HEK293T (cell line): Measurements from ENCODE around the gene CCR3.

Source experiments
- CTCF ChIA-PET: fragments of 350-600 bp; formaldehyde crosslinking; extraction: SDS; loops from one replicate; lab custom pipeline; 2021; ENCODE audit warnings: antibody characterized with exemption, inconsistent platforms; lab: Yijun Ruan, JAX
- POLR2A ChIA-PET: fragments of 350-600 bp; formaldehyde crosslinking; extraction: SDS; loops from one replicate; lab custom pipeline; 2020; ENCODE audit warnings: antibody characterized with exemption, inconsistent platforms; lab: Yijun Ruan, JAX
- DNase-seq: peaks from one replicate; pipeline ENCODE4 v3.0.0; 2012; ENCODE audit warnings: mixed read lengths; ENCODE audit errors: extremely low spot score
- ARNT ChIP-seq: fragments of 450-650 bp; IDR thresholded peaks from 2 replicates; pipeline ENCODE4 v1.6.1; 2017; ENCODE audit warnings: mild to moderate bottlenecking
- BHLHE40 ChIP-seq: fragments of 450-650 bp; IDR thresholded peaks from 2 replicates; pipeline ENCODE4 v1.6.1; 2016; ENCODE audit warnings: mild to moderate bottlenecking, moderate library complexity, borderline replicate concordance
- CTBP1 ChIP-seq: fragments of 450-650 bp; IDR thresholded peaks from 2 replicates; pipeline ENCODE4 v1.6.1; 2016; ENCODE audit warnings: borderline replicate concordance
- ELF4 ChIP-seq: fragments of 450-650 bp; IDR thresholded peaks from 2 replicates; pipeline ENCODE4 v1.6.1; 2017; ENCODE audit warnings: antibody characterized with exemption
- FOXA1 ChIP-seq: fragments of 450-650 bp; IDR thresholded peaks from 2 replicates; pipeline ENCODE4 v1.6.1; 2016; ENCODE audit warnings: mild to moderate bottlenecking
- FOXK2 ChIP-seq: fragments of 450-650 bp; IDR thresholded peaks from 2 replicates; pipeline ENCODE4 v1.6.1; 2016; ENCODE audit warnings: mild to moderate bottlenecking
- FOXM1 ChIP-seq: fragments of 450-650 bp; IDR thresholded peaks from 2 replicates; pipeline ENCODE4 v1.6.1; 2017; ENCODE audit warnings: mild to moderate bottlenecking, borderline replicate concordance
- HDGF ChIP-seq: fragments of 450-650 bp; IDR thresholded peaks from 2 replicates; pipeline ENCODE4 v1.6.1; 2017; ENCODE audit warnings: antibody characterized with exemption, borderline replicate concordance
- L3MBTL2 ChIP-seq: fragments of 450-650 bp; conservative IDR thresholded peaks from 2 replicates; pipeline ENCODE4 v1.6.1; 2016; ENCODE audit warnings: mild to moderate bottlenecking
- LEF1 ChIP-seq: fragments of 450-650 bp; IDR thresholded peaks from 2 replicates; pipeline ENCODE4 v1.6.1; 2017; ENCODE audit warnings: mild to moderate bottlenecking, borderline replicate concordance
- NFRKB ChIP-seq: fragments of 450-650 bp; IDR thresholded peaks from 2 replicates; pipeline ENCODE4 v1.6.1; 2016; ENCODE audit warnings: mild to moderate bottlenecking, moderate library complexity
- SP1 ChIP-seq: fragments of 450-650 bp; IDR thresholded peaks from 2 replicates; pipeline ENCODE4 v1.6.1; 2017
- SUZ12 ChIP-seq: fragments of 450-650 bp; IDR thresholded peaks from 2 replicates; pipeline ENCODE4 v1.6.1; 2016; ENCODE audit warnings: mild to moderate bottlenecking
- TARDBP ChIP-seq: fragments of 450-650 bp; IDR thresholded peaks from 2 replicates; pipeline ENCODE4 v1.6.1; 2016
- ZNF384 ChIP-seq: fragments of 450-650 bp; IDR thresholded peaks from 2 replicates; pipeline ENCODE4 v1.6.1; 2016
- TF ChIP-seq, protein P1 (sequence below): fragments of 450-650 bp; IDR thresholded peaks from 2 replicates; pipeline ENCODE4 v1.6.1; 2016

CCR3 gene

DNA sequence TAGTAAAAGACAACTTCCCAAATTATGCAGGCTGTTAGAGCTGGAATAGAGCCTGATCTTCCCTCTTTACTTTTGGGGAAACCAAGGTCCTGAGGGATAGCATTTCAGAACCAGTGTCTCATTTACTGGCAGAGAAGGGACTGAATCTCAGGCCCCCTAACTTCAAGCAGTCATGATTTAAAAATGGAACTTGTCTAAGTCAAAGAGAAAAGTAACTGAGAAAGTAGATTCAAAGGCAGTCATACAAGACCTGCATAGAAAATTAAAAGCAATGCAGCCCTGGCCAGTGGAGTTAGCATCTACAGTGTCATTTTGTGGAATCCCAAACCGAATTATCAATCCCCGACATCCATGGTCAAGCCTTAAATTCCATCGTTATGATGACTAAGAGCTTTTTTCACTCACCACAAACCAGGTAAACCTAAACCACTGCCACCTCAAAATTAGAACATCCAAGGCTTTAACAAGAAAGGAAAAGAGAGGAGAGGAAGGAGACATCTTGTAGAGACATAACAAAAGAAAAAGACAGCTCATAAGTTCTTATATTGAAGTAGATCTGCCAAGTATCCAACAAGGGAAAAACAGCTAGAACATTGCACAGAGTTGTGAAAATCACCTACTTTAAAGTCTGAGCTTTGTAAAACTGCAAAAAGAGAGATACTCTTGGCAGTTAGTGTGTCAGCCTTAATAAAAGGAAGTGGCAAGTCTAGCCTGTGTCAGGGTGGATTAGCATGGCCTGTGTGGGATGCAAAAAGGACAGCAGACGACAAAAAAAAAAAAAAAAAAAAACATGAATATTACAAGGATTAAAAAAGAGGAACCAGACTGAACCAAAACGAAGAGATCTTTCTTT, 57.6 kb downstream of the CCR3 start:
- ChIA-PET CTCF (no interaction called here), POLR2A (no interaction called here)
- TF ChIP-seq FOXA1 (no peak), SP1 (no peak), SUZ12 (no peak), NFRKB (no peak), CTBP1 (no peak)
- no peak for DNase-seq

DNA sequence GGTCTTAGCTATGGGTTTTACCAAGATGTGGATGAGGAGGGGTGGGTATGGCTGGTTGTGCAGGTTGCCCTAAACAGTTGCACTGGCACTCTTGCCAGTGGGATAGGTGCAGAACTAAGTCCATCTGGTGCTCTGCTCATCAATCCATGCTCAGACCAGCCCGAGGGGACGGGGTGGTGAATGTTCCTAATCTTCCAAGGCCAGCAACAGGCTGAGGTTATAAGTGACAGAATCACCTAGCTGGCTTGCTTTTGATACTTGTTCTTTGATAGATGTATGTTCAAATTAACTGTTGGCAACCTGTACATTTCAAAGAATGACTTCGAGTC, 58.2 kb downstream of the CCR3 start:
- ChIA-PET POLR2A (no interaction called here), CTCF (no interaction called here)
- TF ChIP-seq TARDBP (no peak), FOXA1 (no peak), NFRKB (no peak), ZNF384 (no peak), CTBP1 (no peak), L3MBTL2 (no peak), FOXK2 (no peak), ARNT (no peak)
- no peak for DNase-seq

DNA sequence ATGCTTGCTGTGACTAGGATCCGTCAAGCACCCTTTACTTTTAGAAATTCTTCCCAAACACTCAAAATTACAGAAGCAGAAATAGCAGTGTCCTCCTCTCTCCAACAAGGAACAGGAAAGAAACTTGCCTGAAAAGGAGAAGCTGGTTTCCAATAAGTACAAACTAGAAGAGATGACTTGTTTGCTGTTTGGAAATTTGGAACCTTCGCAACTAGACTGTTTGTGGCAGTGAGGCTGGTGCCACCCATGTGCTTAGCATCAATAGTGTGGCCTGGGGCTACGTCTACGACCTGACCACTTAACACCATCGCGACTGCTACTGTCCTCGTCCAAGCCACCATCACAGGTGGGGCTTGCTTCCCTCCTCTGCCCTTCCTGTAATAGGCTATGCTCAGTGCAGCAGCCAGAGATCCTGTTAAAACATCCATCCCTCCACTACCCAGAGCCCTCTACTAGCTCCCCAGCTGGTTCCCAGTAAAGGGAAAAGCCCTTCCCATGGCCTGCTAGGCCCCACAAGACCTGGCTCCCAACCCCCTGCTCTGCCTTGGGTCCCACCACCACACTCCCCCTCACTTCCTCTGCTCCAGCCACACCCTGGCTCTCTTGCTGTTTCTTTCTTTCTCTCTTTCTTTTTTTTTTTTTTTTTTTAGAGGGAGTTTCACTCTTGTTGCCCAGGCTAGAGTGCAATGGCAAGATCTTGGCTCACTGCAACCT, 59.0 kb downstream of the CCR3 start:
- CTCF ChIA-PET, result no interaction called here
- no peak for DNase-seq

DNA sequence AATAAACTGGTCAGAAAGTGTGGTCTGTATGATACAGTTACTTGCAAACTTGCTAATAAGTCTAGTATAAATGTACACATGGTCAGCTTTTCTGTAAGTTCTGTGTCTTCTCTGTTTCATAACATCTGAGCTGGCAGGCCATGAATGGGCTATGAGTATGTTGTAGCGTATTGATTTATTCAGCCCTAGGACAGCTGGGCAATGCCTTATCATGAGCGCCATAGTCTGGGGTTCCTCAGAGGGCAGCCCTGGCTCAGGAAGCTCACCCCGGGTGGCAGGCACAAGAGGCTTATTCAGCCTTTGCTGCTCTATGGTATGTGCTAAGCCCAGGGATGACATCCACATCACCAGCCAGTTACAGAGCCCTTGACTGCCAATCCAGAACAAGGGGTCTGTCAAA, 61.0 kb downstream of the CCR3 start:
- POLR2A ChIA-PET, result no interaction called here
- CTCF ChIA-PET, result no interaction called here
- no peak for DNase-seq
- no peak for TF ChIP-seq FOXM1

More for the DNA sequence above, 59.0 kb downstream of the CCR3 start:
- TF ChIP-seq NFRKB (no peak), TARDBP (no peak), BHLHE40 (no peak), FOXK2 (no peak), HDGF (no peak), ELF4 (no peak), FOXM1 (no peak), FOXA1 (no peak), SP1 (no peak), SUZ12 (no peak), LEF1 (no peak), ARNT (no peak), ZNF384 (no peak), CTBP1 (no peak), L3MBTL2 (no peak)
- TF ChIP-seq, protein P1, sequence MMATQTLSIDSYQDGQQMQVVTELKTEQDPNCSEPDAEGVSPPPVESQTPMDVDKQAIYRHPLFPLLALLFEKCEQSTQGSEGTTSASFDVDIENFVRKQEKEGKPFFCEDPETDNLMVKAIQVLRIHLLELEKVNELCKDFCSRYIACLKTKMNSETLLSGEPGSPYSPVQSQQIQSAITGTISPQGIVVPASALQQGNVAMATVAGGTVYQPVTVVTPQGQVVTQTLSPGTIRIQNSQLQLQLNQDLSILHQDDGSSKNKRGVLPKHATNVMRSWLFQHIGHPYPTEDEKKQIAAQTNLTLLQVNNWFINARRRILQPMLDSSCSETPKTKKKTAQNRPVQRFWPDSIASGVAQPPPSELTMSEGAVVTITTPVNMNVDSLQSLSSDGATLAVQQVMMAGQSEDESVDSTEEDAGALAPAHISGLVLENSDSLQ, result no peak
- POLR2A ChIA-PET, result no interaction called here

DNA sequence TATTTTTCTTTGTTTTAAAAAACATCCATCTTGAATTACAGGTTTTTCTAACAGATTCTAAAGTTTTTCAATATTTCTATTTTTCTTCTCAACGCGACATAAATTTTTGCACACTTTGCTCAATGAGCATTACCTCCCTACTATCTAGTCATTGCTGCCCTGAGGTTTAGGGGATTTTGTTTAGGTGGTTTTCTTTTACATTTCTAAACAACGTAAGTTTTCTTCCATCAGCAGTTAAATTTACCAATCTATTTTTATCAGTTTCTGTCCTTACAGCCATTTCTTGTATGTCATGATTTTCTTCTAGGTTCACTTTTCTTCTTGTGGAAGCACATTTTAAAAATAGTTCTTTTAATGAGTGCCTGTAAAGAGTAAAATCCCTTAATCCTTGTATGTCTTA, 62.5 kb downstream of the CCR3 start:
- ChIA-PET CTCF (no interaction called here), POLR2A (no interaction called here)
- no peak for DNase-seq
- TF ChIP-seq ZNF384 (no peak), SUZ12 (no peak), LEF1 (no peak), ARNT (no peak), NFRKB (no peak), ELF4 (no peak), CTBP1 (no peak), SP1 (no peak), BHLHE40 (no peak), FOXA1 (no peak), FOXM1 (no peak), FOXK2 (no peak), TARDBP (no peak)
- TF ChIP-seq, protein P1, result no peak

DNA sequence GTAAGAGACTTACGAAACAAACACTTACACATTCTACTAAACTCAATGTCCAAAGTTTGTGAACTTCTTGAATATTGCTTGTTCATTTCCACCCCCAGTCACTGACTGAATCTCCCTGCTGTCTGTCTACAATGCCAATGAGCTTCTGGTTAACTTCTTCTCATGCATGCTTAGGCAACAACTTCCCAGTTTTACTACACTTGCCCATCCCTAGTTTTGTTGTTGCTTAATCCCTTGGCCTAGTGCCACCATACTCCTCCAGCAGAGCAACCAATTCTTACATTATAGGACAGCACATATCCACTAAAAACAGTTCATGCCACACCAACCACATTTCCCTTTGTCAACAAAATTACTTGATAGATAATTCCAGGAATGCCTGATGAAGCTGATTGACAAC, 70.7 kb downstream of the CCR3 start:
- no peak for DNase-seq
- no peak for TF ChIP-seq CTBP1
- POLR2A ChIA-PET, result no interaction called here
- CTCF ChIA-PET, result no interaction called here

DNA sequence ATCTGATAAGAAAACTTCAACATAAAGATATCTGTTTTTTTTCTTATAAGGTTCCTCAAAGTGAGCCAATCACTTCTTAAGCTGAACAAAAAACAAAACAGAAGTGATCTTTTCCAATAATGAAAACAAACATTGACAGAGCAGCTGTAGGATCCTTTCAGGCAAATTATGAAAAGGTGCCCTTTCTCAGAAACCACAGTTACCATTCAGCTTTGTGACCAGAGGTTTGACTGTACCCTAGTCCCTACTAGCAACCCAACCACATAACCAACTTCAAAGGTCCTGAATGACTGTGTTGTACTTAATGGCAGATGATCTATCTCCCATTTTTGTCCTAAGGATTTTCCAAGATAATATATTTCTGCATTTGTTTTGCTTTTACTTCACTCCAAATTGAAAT, 72.3 kb downstream of the CCR3 start:
- ChIA-PET CTCF (no interaction called here), POLR2A (no interaction called here)
- no peak for TF ChIP-seq HDGF
- no peak for TF ChIP-seq BHLHE40
- no peak for TF ChIP-seq TARDBP
- TF ChIP-seq ARNT, result no peak
- TF ChIP-seq, protein P1, result no peak
- no peak for TF ChIP-seq FOXA1
- no peak for TF ChIP-seq L3MBTL2
- TF ChIP-seq SP1, result no peak
- TF ChIP-seq ZNF384, result no peak
- no peak for TF ChIP-seq NFRKB
- TF ChIP-seq FOXK2, result no peak
- no peak for TF ChIP-seq SUZ12
- no peak for TF ChIP-seq FOXM1
- DNase-seq, result no peak
